Esophagus squamous epithelium (tissue), 5 donors: ENCODE data around the gene MCOLN2. TPM values are rescaled to one million over a fixed set of nuclear protein-coding genes. Genes with fewer than 3 reads are reported as not detected.

ENCODE experiments used
- DNase-seq: peaks from one replicate; lab custom pipeline; 2025; lab: John Stamatoyannopoulos, UW
- H3K27ac ChIP-seq, 4 donors: fragments of 200-600 bp; sonication (generic); one replicate each; pipeline ENCODE4 v1.5.1; 2016 to 2019; ENCODE audit warnings: mild to moderate bottlenecking in 1 of 4
- H3K27me3 ChIP-seq, 4 donors: fragments of 200-600 bp; sonication (generic); 1 replicate in 3 of 4; 2 replicates in 1 of 4; pipeline versions ENCODE4 v1.5.1 to v1.6.0; 2017 to 2021; ENCODE audit warnings: antibody characterized with exemption in 1 of 4
- H3K36me3 ChIP-seq, 3 donors: fragments of 200-600 bp; sonication (generic); one replicate each; pipeline ENCODE4 v1.5.1; 2016 to 2019
- H3K4me1 ChIP-seq, 3 donors: fragments of 200-600 bp; sonication (generic); one replicate each; pipeline ENCODE4 v1.5.1; 2017 to 2019
- H3K4me3 ChIP-seq, 4 donors: fragments of 200-600 bp; sonication (generic); 1 replicate in 3 of 4; 2 replicates in 1 of 4; pipeline ENCODE4 v1.5.1; 2016 to 2019; ENCODE audit warnings: mild to moderate bottlenecking in 2 of 4, moderate library complexity in 1 of 4
- H3K9me3 ChIP-seq, 3 donors: fragments of 200-600 bp; sonication (generic); one replicate each; pipeline ENCODE4 v1.5.1; 2016 to 2019
- CTCF ChIP-seq, 6 experiments: fragments of 450-650 bp in 4 of 6; fragments of 200-600 bp in 2 of 6; sonication (generic) in 2 of 6; IDR thresholded peaks; one replicate each; pipeline ENCODE4 v1.5.1; 2016 to 2019; ENCODE audit warnings: antibody characterized with exemption in 6 of 6, mild to moderate bottlenecking in 4 of 6, moderate library complexity in 4 of 6
- POLR2A ChIP-seq, 4 donors: fragments of 450-650 bp; IDR thresholded peaks; one replicate each; pipeline ENCODE4 v1.6.1; 2017; ENCODE audit warnings: antibody characterized with exemption in 4 of 4, mild to moderate bottlenecking in 4 of 4, moderate library complexity in 3 of 4
- WGBS, 2 donors: methylation state at CpG; one replicate each; pipeline ENCODE4 v1.1.5; 2018; 5-methylcytosine and 5-hydroxymethylcytosine counted together
- intact Hi-C: fragments of 100-400 bp; cut with DNase I; formaldehyde crosslinking; loops from one replicate; pipeline ENCODE4 v1.15.0; 2022
- total RNA-seq, 4 donors: library from RNA; depleted of rRNA; stranded (reverse); fragments of >200 nt; gene quantifications; one replicate each; pipeline ENCODE4 v1.1.0, GENCODE V29; 2016
- donor health status: DM: yes; HTN: yes; CAD: no.

MCOLN2 gene
- total RNA-seq, result 1 to 10 TPM in 2 of 4 donors, under 1 TPM in 2; 0.38 to 4.4 (median 2.4) TPM

- Histone ChIP-seq H3K4me1 (peaks cover 15 to 29% (median 16%) of the 10 kb centered on the region in 3 donors), H3K9me3 (no peaks in the 10 kb centered on the region), H3K27ac (peak within 1 kb of the TSS in 1 of 4 donors; percentile 42), H3K4me3 (peak within 1 kb of the TSS; percentile 47 to 78 (median 50)), H3K36me3 (no peaks in the 10 kb centered on the region), H3K27me3 (peaks cover 0 to 61% (median 4%) of the 10 kb centered on the region in 4 donors)
- TF ChIP-seq POLR2A (IDR thresholded peaks at IDR 0.05), result no peak
- no peak for TF ChIP-seq CTCF (IDR thresholded peaks at IDR 0.05)
- DNase-seq, result no peak
- 0 to 1% methylated on average over 1 to 19 of the region's 87 CpGs for WGBS, 2 donors
- intact Hi-C loops, result no loop called here
These were observed at the start of gene MCOLN2 for GRCh38 chr1:84996846-84997666. MCOLN2 (minus strand) TSS chr1:84997113; CDS start chr1:84996872, 241 bp downstream.

GRCh38 chr1:85042413-85042812 lies 45.5 kb upstream of the MCOLN2 start:
- intact Hi-C loops, result no loop called here
- no peak overlapping the region for H3K4me3 ChIP-seq
- H3K36me3 ChIP-seq, result no peaks in the 10 kb centered on the region
- H3K27me3 ChIP-seq, result peaks cover 0 to 27% (median under 1%) of the 10 kb centered on the region in 4 donors
- peaks cover 0 to 5% (median 0%) of the 10 kb centered on the region in 3 donors for H3K4me1 ChIP-seq
- no peak for TF ChIP-seq POLR2A (IDR thresholded peaks at IDR 0.05)
- TF ChIP-seq CTCF (IDR thresholded peaks at IDR 0.05), result no peak
- H3K27ac ChIP-seq, result no peak overlapping the region
- H3K9me3 ChIP-seq, result no peaks in the 10 kb centered on the region
- DNase-seq, result no peak

- DNase-seq, result no peak
- Histone ChIP-seq H3K27me3 (peaks cover 0 to 21% (median 0%) of the 10 kb centered on the region in 4 donors), H3K9me3 (no peaks in the 10 kb centered on the region), H3K36me3 (no peaks in the 10 kb centered on the region), H3K4me3 (no peak overlapping the region), H3K4me1 (no peaks in the 10 kb centered on the region), H3K27ac (no peak overlapping the region)
- 91 to 97% methylated on average over 4 to 5 of the region's 5 CpGs for WGBS, 2 donors
- intact Hi-C loops, result no loop called here
- TF ChIP-seq POLR2A (IDR thresholded peaks at IDR 0.05) (no peak), CTCF (IDR thresholded peaks at IDR 0.05) (no peak)
These were observed 44.9 kb upstream of the MCOLN2 start for GRCh38 chr1:85041793-85042192.

- WGBS, 2 donors, result 58 to 67% methylated on average over 2 of the region's 2 CpGs
These were observed 36.3 kb upstream of the MCOLN2 start for GRCh38 chr1:85033221-85033620.

More at GRCh38 chr1:85033221-85033620, 36.3 kb upstream of the MCOLN2 start:
- Histone ChIP-seq H3K9me3 (no peaks in the 10 kb centered on the region), H3K36me3 (no peaks in the 10 kb centered on the region), H3K27ac (no peak overlapping the region), H3K4me1 (no peaks in the 10 kb centered on the region), H3K27me3 (no peaks in the 10 kb centered on the region), H3K4me3 (no peak overlapping the region)
- TF ChIP-seq CTCF (IDR thresholded peaks at IDR 0.05) (no peak), POLR2A (IDR thresholded peaks at IDR 0.05) (no peak)
- intact Hi-C loops, result no loop called here
- DNase-seq, result no peak
